H1 (cell line): ENCODE data around the gene TNS4.

ENCODE experiments used
- CTBP2 ChIP-seq: IDR thresholded peaks from 2 replicates; pipeline ENCODE4 v1.7.0; 2011; ENCODE audit warnings: borderline replicate concordance, mild to moderate bottlenecking, moderate library complexity, mixed read lengths, low read length; ENCODE audit not compliant: insufficient read depth, insufficient read length
- MAX ChIP-seq: IDR thresholded peaks from 2 replicates; pipeline ENCODE4 v1.6.1; 2012; ENCODE audit warnings: inconsistent platforms
- RNF2 ChIP-seq: fragments of 200-900, 300-1000 bp; sonication (generic); IDR thresholded peaks from 2 replicates; pipeline ENCODE4 v1.7.1; 2016; ENCODE audit warnings: borderline replicate concordance, low read depth, mild to moderate bottlenecking, antibody characterized with exemption, low read length; ENCODE audit not compliant: poor library complexity, severe bottlenecking; ENCODE audit errors: missing control alignments
- USF2 ChIP-seq: IDR thresholded peaks from 2 replicates; pipeline ENCODE4 v1.6.1; 2011; ENCODE audit warnings: low read length, improper control_type of control experiment

- no peak for TF ChIP-seq CTBP2
- no peak for TF ChIP-seq USF2
- TF ChIP-seq MAX, result no peak
- TF ChIP-seq RNF2, result no peak
Observed at GRCh38 chr17:40542558-40543411, 41.4 kb upstream of the TNS4 start.
